Raji (cell line): ENCODE measurements around the gene USP36.

Experiments
- POLR2A ChIP-seq: IDR thresholded peaks from 2 replicates; pipeline ENCODE4 v1.6.1; 2011; ENCODE audit warnings: low read depth, low read length, control low read depth; ENCODE audit not compliant: insufficient read depth

The USP36 gene

DNA sequence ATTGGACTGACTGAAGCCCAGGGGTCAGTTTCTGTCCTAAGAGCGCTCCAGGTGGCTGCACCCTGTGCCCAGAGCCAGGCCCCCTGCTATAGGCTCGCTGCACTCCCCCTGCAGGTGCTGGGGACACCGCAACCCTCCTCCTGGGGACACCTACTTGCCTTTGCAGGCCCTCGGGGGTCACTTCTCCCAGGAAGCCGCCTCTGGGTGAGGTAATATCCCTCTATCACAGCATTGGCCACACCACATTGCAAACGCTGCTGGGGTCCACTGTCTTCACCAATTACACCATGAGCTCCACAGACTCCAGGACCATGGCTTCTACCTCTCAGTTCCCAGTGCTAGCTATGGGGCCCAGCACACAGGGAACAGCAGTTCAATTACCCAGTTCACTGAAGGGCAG is 14.9 kb downstream of the USP36 start:
- no peak for TF ChIP-seq POLR2A

GRCh38 chr17:78824240-78824639 is 16.4 kb downstream of the USP36 start:
- no peak for TF ChIP-seq POLR2A

DNA sequence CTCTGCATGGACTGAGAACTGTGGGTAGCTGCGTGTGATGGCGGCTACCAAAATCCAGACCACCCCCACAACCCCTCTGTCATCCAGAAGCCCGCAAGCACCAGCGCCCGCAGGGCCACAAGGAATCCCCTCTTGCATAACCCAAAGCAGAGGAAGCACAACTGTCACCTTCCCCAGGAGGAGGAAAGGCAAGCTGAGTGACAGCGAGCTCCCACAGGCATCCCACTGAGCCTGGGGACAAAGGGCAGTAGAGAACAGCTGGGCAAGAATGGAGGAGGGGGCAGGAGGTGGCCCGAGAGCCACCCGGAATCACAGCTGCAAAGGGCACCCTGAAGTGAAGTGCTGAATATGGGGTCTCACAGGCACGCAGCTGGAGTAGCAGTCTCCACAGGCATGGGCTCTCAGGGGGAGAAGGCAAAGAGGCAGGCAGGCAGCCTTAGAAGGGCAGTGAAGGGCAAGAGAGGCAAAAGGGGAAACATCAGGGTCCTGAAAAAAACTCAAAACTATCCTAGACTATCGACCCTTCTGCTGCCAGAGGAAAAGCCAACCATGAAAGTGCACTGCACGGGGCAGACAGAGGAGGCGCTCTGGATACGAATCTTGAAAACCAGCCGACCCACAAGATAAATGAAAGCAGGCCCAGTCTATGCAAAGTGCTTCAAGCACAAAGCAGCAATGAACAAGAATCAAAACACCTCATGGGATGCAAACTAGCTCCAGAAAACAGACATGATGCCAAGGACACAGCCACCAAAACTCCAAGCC is 17.1 kb downstream of the USP36 start:
- no peak for TF ChIP-seq POLR2A

DNA sequence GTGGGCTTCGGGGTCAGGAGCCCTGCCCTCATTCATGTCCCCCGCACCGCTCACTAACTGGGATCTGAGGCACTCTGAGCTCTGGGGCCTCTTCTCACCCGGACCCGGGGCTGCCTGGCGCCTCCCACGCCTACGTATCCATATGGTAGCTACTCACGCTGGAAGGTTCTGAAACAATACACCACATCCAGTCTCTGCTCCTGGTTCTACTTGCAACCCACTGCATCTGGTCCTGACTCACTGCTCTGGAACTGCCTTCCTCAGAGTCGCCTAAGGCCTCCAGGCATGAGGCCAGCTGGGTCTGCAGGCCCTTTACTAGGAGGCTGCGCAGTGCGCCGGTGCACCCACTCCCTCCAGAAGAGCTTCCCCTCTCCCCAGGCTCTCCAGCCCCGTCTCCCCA is 18.1 kb downstream of the USP36 start:
- TF ChIP-seq POLR2A = no peak

- TF ChIP-seq POLR2A = no peak
Observed at GRCh38 chr17:78821961-78822360, 18.7 kb downstream of the USP36 start.

- no peak for TF ChIP-seq POLR2A
Observed at GRCh38 chr17:78820841-78821240, 19.8 kb downstream of the USP36 start.

DNA sequence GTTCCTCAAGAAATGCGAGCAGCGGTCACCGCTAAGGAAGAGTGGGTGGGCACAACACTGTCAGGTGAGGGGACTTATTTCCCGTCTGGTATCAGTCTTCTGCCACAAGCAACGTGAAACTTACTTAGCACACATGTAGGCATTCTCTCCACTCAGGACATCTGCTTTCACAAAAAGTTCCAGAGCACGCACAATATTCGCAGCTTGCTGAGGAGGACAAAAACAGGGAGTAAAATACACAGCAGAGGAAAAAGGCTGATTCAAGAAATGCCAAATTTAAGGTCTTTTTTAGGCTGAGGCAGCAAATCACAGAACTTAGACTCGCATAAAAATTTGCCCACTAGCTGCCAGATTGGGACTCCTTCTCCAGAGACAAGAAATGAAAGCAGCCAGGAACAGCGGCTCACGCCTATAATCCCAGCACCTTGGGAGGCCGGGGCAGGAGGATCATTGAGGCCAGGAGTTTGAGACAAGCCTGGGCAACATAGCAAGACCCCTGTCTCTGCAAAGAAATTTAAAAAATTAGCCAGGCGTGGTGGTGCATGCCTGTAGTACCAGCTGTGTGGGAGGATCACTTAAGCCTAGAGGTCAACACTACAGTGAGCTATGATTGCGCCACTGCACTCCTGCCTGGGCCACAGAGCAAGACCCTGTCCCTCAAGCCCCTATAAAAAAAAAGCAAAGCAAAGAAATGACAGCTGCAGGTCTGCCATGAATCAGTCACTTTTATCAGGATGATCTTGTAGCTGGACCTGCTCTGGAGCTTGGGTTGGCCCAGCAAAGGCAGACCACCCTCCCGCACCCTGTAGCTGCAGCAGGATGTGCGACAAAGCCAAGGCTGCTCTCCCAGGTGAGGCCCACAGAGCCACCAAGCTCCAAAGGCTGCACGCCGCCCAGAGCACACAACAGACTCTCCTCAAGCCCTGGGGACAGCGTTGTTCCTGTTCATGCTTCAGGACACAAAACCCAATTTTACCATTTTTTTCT is 20.5 kb downstream of the USP36 start:
- no peak for TF ChIP-seq POLR2A

DNA sequence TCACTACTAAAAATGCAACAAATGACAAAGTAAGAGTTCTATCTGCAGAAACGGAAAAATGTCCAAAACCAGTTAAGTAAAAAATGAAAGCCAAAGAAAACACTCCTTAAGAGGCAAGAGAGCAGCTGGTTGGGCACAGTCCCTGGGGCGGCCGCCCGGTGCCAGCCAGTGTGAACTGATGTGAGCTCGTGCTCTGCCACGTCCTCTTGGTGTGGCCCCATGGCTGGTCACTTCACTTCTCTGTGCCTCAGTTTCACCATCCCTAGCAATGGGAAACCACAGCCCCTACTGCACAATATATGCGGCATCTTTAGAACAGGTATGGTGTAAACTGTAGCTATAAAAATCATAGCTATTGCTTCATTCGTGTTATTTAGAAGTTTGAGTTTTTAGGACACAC is 21.2 kb downstream of the USP36 start:
- TF ChIP-seq POLR2A = no peak

DNA sequence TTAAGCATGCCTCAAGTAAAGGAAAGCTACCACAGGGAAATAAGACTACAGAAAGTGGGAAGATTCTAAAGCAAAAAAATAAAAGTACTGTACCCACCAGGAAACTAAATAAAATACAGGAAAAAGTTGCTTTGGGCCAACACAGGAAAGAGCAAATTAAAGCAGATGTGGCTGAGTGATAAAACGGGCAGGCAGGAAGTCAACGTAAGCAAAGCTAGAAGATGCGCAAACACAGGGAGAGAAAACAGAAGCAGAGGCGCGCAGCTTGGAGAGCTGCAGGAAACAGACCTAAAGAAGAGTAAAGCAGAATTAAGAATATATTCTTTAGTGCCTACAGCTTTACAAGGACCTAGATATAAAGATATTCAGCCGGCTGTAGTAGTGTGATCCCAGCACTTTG is 21.7 kb downstream of the USP36 start:
- no peak for TF ChIP-seq POLR2A

GRCh38 chr17:78818152-78818846 is 22.3 kb downstream of the USP36 start:
- TF ChIP-seq POLR2A = no peak

DNA sequence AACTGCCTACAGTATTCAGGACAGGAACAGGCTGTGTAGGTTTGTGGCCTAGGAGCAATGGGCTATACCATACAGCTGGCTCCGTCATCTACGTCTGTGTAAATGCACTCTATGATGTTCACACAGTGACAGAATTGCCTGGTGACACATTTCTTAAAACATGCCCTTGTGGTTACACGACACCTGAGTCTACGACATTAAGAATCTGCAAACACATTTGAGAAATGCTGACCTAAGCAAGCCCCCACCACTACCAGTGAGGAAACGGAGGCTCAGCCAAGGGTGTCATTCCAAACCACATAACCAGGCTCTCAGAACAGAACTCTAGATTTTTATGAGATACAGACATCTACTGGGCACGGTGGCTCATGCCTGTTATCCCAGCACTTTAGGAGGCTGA is 23.5 kb downstream of the USP36 start:
- no peak for TF ChIP-seq POLR2A

GRCh38 chr17:78815696-78816095 is 24.9 kb downstream of the USP36 start:
- no peak for TF ChIP-seq POLR2A

DNA sequence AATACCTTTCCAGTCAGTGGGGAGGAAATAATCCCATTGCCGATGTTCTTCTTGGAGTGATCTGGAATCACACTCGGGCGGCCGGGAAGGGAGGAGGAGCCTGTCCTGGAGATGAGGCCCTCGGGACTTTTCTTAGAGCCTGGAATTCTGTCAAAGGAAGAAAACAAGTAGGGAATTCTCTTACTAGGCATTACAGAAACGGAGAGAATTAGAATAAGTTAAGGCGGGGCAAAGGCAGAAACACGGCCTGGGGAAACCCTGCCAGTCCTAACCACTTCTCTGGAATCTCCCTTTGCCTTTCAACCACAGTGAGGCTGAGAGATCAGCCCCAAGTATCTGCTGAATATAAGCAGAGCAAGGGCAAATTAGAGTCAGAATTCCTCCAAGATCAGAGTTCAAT is 27.8 kb downstream of the USP36 start:
- no peak for TF ChIP-seq POLR2A

- TF ChIP-seq POLR2A = no peak
Observed at GRCh38 chr17:78808163-78808562, 32.5 kb downstream of the USP36 start.

DNA sequence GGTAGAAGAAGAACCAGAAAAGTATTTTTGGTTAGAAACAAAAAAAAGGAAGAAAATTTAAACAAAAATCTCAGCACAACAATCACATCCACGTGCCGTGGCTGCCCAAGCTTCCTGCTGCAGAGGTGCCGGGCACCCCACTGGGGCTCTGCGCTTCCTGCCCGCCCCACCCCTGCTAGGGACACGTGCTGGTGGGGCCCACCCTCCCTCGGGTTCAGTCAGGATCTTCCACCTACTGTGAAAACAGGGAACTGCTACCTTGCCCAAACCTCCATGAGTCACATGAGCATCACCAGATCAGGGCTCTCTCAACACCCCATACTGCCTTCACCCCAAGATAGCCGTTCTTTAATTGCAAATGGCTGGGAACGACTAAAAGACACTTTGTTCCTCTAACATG is 34.2 kb downstream of the USP36 start:
- TF ChIP-seq POLR2A = no peak
